ENCODE results near the gene KRT6C.

KRT6C gene

GRCh38 chr12:52499806-52500560 is 26.4 kb upstream of the KRT6C start:
- TF ChIP-seq ZFP3 (CRISPR knock-in tag; IDR thresholded peaks at IDR 0.05), result no peak
- TF ChIP-seq PATZ1 (CRISPR knock-in tag; IDR thresholded peaks at IDR 0.05; ENCODE audit: borderline replicate concordance), result no peak
- no peak for TF ChIP-seq ESRRG (CRISPR knock-in tag; IDR thresholded peaks at IDR 0.05)
- no peak for TF ChIP-seq ARNTL (CRISPR knock-in tag; IDR thresholded peaks at IDR 0.05; ENCODE audit: borderline replicate concordance, low read depth)
- TF ChIP-seq CSRNP3 (CRISPR knock-in tag; IDR thresholded peaks at IDR 0.05), result no peak
- no peak for TF ChIP-seq ZNF8 (CRISPR knock-in tag; IDR thresholded peaks at IDR 0.05)
- TF ChIP-seq ZFP30 (CRISPR knock-in tag; IDR thresholded peaks at IDR 0.05), result no peak
- TF ChIP-seq SNAI2 (CRISPR knock-in tag; IDR thresholded peaks at IDR 0.05), result no peak
- TF ChIP-seq OSR1 (CRISPR knock-in tag; IDR thresholded peaks at IDR 0.05), result no peak
- TF ChIP-seq ISL1 (CRISPR knock-in tag; IDR thresholded peaks at IDR 0.05), result no peak
- no peak for TF ChIP-seq ZNF565 (CRISPR knock-in tag; conservative IDR thresholded peaks at IDR 0.05; ENCODE audit: low read depth)
- TF ChIP-seq CREB5 (CRISPR knock-in tag; IDR thresholded peaks at IDR 0.05; ENCODE audit: low read depth), result no peak
- TF ChIP-seq ZC3H10 (CRISPR knock-in tag; IDR thresholded peaks at IDR 0.05), result no peak
- no peak for TF ChIP-seq TSHZ2 (CRISPR knock-in tag; IDR thresholded peaks at IDR 0.05)
- TF ChIP-seq BACH2 (CRISPR knock-in tag; IDR thresholded peaks at IDR 0.05; ENCODE audit: borderline replicate concordance), result no peak
- no peak for TF ChIP-seq GLIS3 (CRISPR knock-in tag; IDR thresholded peaks at IDR 0.05)
- no peak for TF ChIP-seq TOX (CRISPR knock-in tag; IDR thresholded peaks at IDR 0.05; ENCODE audit: borderline replicate concordance)
- TF ChIP-seq TCF4 (CRISPR knock-in tag; IDR thresholded peaks at IDR 0.05; ENCODE audit: borderline replicate concordance), result no peak
- TF ChIP-seq CSDC2 (CRISPR knock-in tag; IDR thresholded peaks at IDR 0.05), result no peak
- ATAC-seq, result no peak

- no peak for TF ChIP-seq BACH2 (CRISPR knock-in tag; IDR thresholded peaks at IDR 0.05; ENCODE audit: borderline replicate concordance)
- TF ChIP-seq TOX (CRISPR knock-in tag; IDR thresholded peaks at IDR 0.05; ENCODE audit: borderline replicate concordance), result no peak
- no peak for TF ChIP-seq ZNF70 (CRISPR knock-in tag; IDR thresholded peaks at IDR 0.05)
- no peak for TF ChIP-seq ESRRG (CRISPR knock-in tag; IDR thresholded peaks at IDR 0.05)
- no peak for TF ChIP-seq GLIS3 (CRISPR knock-in tag; IDR thresholded peaks at IDR 0.05)
- TF ChIP-seq ZC3H10 (CRISPR knock-in tag; IDR thresholded peaks at IDR 0.05), result no peak
- TF ChIP-seq TCF4 (CRISPR knock-in tag; IDR thresholded peaks at IDR 0.05; ENCODE audit: borderline replicate concordance), result no peak
- TF ChIP-seq ZNF8 (CRISPR knock-in tag; IDR thresholded peaks at IDR 0.05), result no peak
- no peak for TF ChIP-seq RARB (CRISPR knock-in tag; IDR thresholded peaks at IDR 0.05)
- no peak for TF ChIP-seq POU6F1 (CRISPR knock-in tag; IDR thresholded peaks at IDR 0.05; ENCODE audit: borderline replicate concordance, low read depth)
- TF ChIP-seq PATZ1 (CRISPR knock-in tag; IDR thresholded peaks at IDR 0.05; ENCODE audit: borderline replicate concordance), result no peak
- no peak for TF ChIP-seq ARNTL (CRISPR knock-in tag; IDR thresholded peaks at IDR 0.05; ENCODE audit: borderline replicate concordance, low read depth)
- no peak for ATAC-seq
Observed at GRCh38 chr12:52498946-52499345, 25.3 kb upstream of the KRT6C start.
